ENCODE results near the gene MTF2.
"Not testable (repeated sequence)": the region's sequence is repeated elsewhere in the genome, so short reads cannot be mapped to it uniquely, and the experiment has no call there.

The MTF2 gene

GRCh38 chr1:93140106-93140505 is 61.0 kb downstream of the MTF2 start:
- in situ Hi-C loops (cut with MboI; ENCODE audit: low sequenced_read_pairs): no loop called here

- in situ Hi-C loops (cut with MboI; ENCODE audit: low sequenced_read_pairs): no loop called here
These were observed 63.1 kb downstream of the MTF2 start for GRCh38 chr1:93142161-93142560.

- in situ Hi-C loops (cut with MboI; ENCODE audit: low sequenced_read_pairs): no loop called here
These were observed 64.1 kb downstream of the MTF2 start for GRCh38 chr1:93143136-93143535.

- in situ Hi-C loops (cut with MboI; ENCODE audit: low sequenced_read_pairs): no loop called here
These were observed 64.7 kb downstream of the MTF2 start for GRCh38 chr1:93143769-93144168.

GRCh38 chr1:93148001-93148400 is 68.9 kb downstream of the MTF2 start:
- in situ Hi-C loops (cut with MboI; ENCODE audit: low sequenced_read_pairs): no loop called here

- in situ Hi-C loops (cut with MboI; ENCODE audit: low sequenced_read_pairs): no loop called here
These were observed 71.6 kb downstream of the MTF2 start for GRCh38 chr1:93150729-93151128.

- in situ Hi-C loops (cut with MboI; ENCODE audit: low sequenced_read_pairs): no loop called here
These were observed 72.4 kb downstream of the MTF2 start for GRCh38 chr1:93151474-93151873.

GRCh38 chr1:93152835-93153234 is 73.8 kb downstream of the MTF2 start:
- in situ Hi-C loops (cut with MboI; ENCODE audit: low sequenced_read_pairs): no loop called here

GRCh38 chr1:93154898-93155297 is 75.8 kb downstream of the MTF2 start:
- in situ Hi-C loops (cut with MboI; ENCODE audit: low sequenced_read_pairs): no loop called here

- in situ Hi-C loops (cut with MboI; ENCODE audit: low sequenced_read_pairs): no loop called here
These were observed 76.3 kb downstream of the MTF2 start for GRCh38 chr1:93155335-93155734.

GRCh38 chr1:93159337-93159736 is 80.3 kb downstream of the MTF2 start:
- in situ Hi-C loops (cut with MboI; ENCODE audit: low sequenced_read_pairs): no loop called here

- in situ Hi-C loops (cut with MboI; ENCODE audit: low sequenced_read_pairs): not testable (repeated sequence)
These were observed 84.2 kb downstream of the MTF2 start for GRCh38 chr1:93163314-93163713.

GRCh38 chr1:93164816-93165215 is 85.7 kb downstream of the MTF2 start:
- in situ Hi-C loops (cut with MboI; ENCODE audit: low sequenced_read_pairs): no loop called here

- in situ Hi-C loops (cut with MboI; ENCODE audit: low sequenced_read_pairs): not testable (repeated sequence)
These were observed 86.8 kb downstream of the MTF2 start for GRCh38 chr1:93165895-93166294.

- in situ Hi-C loops (cut with MboI; ENCODE audit: low sequenced_read_pairs): no loop called here
These were observed 87.9 kb downstream of the MTF2 start for GRCh38 chr1:93167006-93167405.

- in situ Hi-C loops (cut with MboI; ENCODE audit: low sequenced_read_pairs): not testable (repeated sequence)
These were observed 91.1 kb downstream of the MTF2 start for GRCh38 chr1:93170141-93170678.

- in situ Hi-C loops (cut with MboI; ENCODE audit: low sequenced_read_pairs): no loop called here
These were observed 92.5 kb downstream of the MTF2 start for GRCh38 chr1:93171549-93172034.

GRCh38 chr1:93172778-93173177 is 93.7 kb downstream of the MTF2 start:
- in situ Hi-C loops (cut with MboI; ENCODE audit: low sequenced_read_pairs): no loop called here

GRCh38 chr1:93174638-93175037 is 95.6 kb downstream of the MTF2 start:
- in situ Hi-C loops (cut with MboI; ENCODE audit: low sequenced_read_pairs): not testable (repeated sequence)

- in situ Hi-C loops (cut with MboI; ENCODE audit: low sequenced_read_pairs): no loop called here
These were observed 98.9 kb downstream of the MTF2 start for GRCh38 chr1:93177991-93178390.

GRCh38 chr1:93178418-93178817 is 99.3 kb downstream of the MTF2 start:
- in situ Hi-C loops (cut with MboI; ENCODE audit: low sequenced_read_pairs): no loop called here

GRCh38 chr1:93179886-93180722 is 101.0 kb downstream of the MTF2 start, which contains the start of gene TMED5:
TMED5 (minus strand) TSS chr1:93180413; CDS start chr1:93180242, 171 bp downstream.
- in situ Hi-C loops (cut with MboI; ENCODE audit: low sequenced_read_pairs): no loop called here
